ENCODE data around the gene LILRA5.

- TF ChIP-seq CTCF (IDR thresholded peaks at IDR 0.05) = no peak
- no peak for TF ChIP-seq POLR2A (IDR thresholded peaks at IDR 0.05)
Observed at GRCh38 chr19:54311486-54311885, 1.5 kb downstream of the LILRA5 start.
